GM18951 (cell line): ENCODE results near the gene CSNK1G2.

Experiments used
- POLR2A ChIP-seq: IDR thresholded peaks from 4 replicates; pipeline ENCODE4 v1.6.1; 2011; ENCODE audit warnings: mild to moderate bottlenecking; ENCODE audit not compliant: insufficient read length, insufficient read depth; ENCODE audit errors: extremely low read depth
- in situ Hi-C: fragments of 300-500 bp; cut with MboI; formaldehyde crosslinking; loops from one replicate; pipeline ENCODE4 v1.12.0; 2022; ENCODE audit warnings: low sequenced_read_pairs, mixed read lengths, inconsistent platforms; ENCODE audit not compliant: unreplicated experiment

Gene CSNK1G2

GRCh38 chr19:1943661-1944087 lies 2.7 kb downstream of the CSNK1G2 start:
- in situ Hi-C loops = no loop called here
- TF ChIP-seq POLR2A = no peak

GRCh38 chr19:1944088-1944915 lies 3.3 kb downstream of the CSNK1G2 start:
- no peak for TF ChIP-seq POLR2A
- in situ Hi-C loops = no loop called here

GRCh38 chr19:1944916-1945561 lies 4.1 kb downstream of the CSNK1G2 start:
- no peak for TF ChIP-seq POLR2A
- in situ Hi-C loops = no loop called here

GRCh38 chr19:1945899-1946298 lies 4.9 kb downstream of the CSNK1G2 start:
- TF ChIP-seq POLR2A = no peak
- in situ Hi-C loops = no loop called here

- no peak for TF ChIP-seq POLR2A
- in situ Hi-C loops = no loop called here
These were observed 6.8 kb downstream of the CSNK1G2 start for GRCh38 chr19:1947651-1948209.

- in situ Hi-C loops = no loop called here
- TF ChIP-seq POLR2A = no peak
These were observed 8.5 kb downstream of the CSNK1G2 start for GRCh38 chr19:1949304-1950101.

GRCh38 chr19:1950640-1951039 lies 9.7 kb downstream of the CSNK1G2 start:
- in situ Hi-C loops = no loop called here
- TF ChIP-seq POLR2A = no peak

- in situ Hi-C loops = no loop called here
- TF ChIP-seq POLR2A = no peak
These were observed 11.7 kb downstream of the CSNK1G2 start for GRCh38 chr19:1952635-1953034.

GRCh38 chr19:1953037-1953436 lies 12.1 kb downstream of the CSNK1G2 start:
- in situ Hi-C loops = no loop called here
- TF ChIP-seq POLR2A = no peak

GRCh38 chr19:1953441-1954094 lies 12.6 kb downstream of the CSNK1G2 start:
- no peak for TF ChIP-seq POLR2A
- in situ Hi-C loops = no loop called here

GRCh38 chr19:1954532-1954933 lies 13.6 kb downstream of the CSNK1G2 start:
- in situ Hi-C loops = no loop called here
- no peak for TF ChIP-seq POLR2A
